Measurements from ENCODE around the gene ADPRM. TPM values are rescaled to one million over a fixed set of nuclear protein-coding genes. Genes with fewer than 3 reads are reported as not detected.

ADPRM gene
- total and polyA plus RNA-seq, 4 donors, result 3.7 to 10.8 (median 6.7) TPM

DNA sequence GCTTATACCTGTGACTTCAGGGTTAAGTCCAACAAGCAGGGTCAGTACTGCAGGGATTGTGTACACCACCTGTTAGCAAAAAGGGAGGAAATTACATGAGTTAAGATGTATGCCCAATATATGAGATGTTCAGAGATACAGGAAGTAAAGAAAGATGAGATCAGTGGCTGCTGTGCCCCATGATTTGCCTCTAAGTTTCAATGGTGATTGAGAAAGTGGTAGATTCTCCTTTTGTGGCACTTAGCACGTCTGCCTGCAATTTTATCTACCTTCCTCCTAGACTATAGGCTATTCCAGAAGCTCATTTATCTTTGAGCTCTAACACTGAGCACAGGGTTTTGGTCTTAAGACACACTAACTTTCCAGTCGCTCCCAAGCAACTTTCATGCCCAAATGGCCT is 28.8 kb downstream of the ADPRM start:
- H3K27ac ChIP-seq (ENCODE audit: low read depth in 1 of 2, low read length in 2 of 2), result peak overlapping the region; percentile 60 to 83
- no peaks in the 10 kb centered on the region for H3K9me3 ChIP-seq (ENCODE audit: control insufficient read depth in 4 of 4, low read length in 3 of 4)
- TF ChIP-seq RXRA (IDR thresholded peaks at IDR 0.05) (no peak), SP1 (IDR thresholded peaks at IDR 0.05) (no peak), NR2F2 (IDR thresholded peaks at IDR 0.05) (no peak), GABPA (IDR thresholded peaks at IDR 0.05 in 1 of 2, conservative IDR thresholded peaks at IDR 0.05 in 1 of 2) (no peak), EGR1 (IDR thresholded peaks at IDR 0.05; ENCODE audit: low read depth in 2 of 2) (no peak), TAF1 (conservative IDR thresholded peaks at IDR 0.05) (no peak)
- TF ChIP-seq, protein P1, sequence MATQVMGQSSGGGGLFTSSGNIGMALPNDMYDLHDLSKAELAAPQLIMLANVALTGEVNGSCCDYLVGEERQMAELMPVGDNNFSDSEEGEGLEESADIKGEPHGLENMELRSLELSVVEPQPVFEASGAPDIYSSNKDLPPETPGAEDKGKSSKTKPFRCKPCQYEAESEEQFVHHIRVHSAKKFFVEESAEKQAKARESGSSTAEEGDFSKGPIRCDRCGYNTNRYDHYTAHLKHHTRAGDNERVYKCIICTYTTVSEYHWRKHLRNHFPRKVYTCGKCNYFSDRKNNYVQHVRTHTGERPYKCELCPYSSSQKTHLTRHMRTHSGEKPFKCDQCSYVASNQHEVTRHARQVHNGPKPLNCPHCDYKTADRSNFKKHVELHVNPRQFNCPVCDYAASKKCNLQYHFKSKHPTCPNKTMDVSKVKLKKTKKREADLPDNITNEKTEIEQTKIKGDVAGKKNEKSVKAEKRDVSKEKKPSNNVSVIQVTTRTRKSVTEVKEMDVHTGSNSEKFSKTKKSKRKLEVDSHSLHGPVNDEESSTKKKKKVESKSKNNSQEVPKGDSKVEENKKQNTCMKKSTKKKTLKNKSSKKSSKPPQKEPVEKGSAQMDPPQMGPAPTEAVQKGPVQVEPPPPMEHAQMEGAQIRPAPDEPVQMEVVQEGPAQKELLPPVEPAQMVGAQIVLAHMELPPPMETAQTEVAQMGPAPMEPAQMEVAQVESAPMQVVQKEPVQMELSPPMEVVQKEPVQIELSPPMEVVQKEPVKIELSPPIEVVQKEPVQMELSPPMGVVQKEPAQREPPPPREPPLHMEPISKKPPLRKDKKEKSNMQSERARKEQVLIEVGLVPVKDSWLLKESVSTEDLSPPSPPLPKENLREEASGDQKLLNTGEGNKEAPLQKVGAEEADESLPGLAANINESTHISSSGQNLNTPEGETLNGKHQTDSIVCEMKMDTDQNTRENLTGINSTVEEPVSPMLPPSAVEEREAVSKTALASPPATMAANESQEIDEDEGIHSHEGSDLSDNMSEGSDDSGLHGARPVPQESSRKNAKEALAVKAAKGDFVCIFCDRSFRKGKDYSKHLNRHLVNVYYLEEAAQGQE (IDR thresholded peaks at IDR 0.05), result no peak
- peaks cover 2 to 52% (median 39%) of the 10 kb centered on the region in 4 donors for H3K4me1 ChIP-seq (ENCODE audit: control insufficient read depth in 4 of 4, insufficient read depth in 4 of 4, low read length in 3 of 4)
- no peak overlapping the region for H3K4me3 ChIP-seq (ENCODE audit: low read depth in 1 of 3, low read length in 3 of 3)
- 49% methylated on average over 2 of the region's 2 CpGs for WGBS
- H3K9ac ChIP-seq (ENCODE audit: low read depth in 1 of 2, low read length in 2 of 2), result no peak overlapping the region
- H3K36me3 ChIP-seq (ENCODE audit: control insufficient read depth in 4 of 4, insufficient read depth in 3 of 4, low read depth in 1 of 4, low read length in 3 of 4), result peaks cover 0 to 15% (median 3%) of the 10 kb centered on the region in 4 donors
- H3K27me3 ChIP-seq (ENCODE audit: control insufficient read depth in 4 of 4, insufficient read depth in 4 of 4, low read length in 3 of 4), result no peaks in the 10 kb centered on the region
- no peak for DNase-seq (ENCODE audit: low spot score)

DNA sequence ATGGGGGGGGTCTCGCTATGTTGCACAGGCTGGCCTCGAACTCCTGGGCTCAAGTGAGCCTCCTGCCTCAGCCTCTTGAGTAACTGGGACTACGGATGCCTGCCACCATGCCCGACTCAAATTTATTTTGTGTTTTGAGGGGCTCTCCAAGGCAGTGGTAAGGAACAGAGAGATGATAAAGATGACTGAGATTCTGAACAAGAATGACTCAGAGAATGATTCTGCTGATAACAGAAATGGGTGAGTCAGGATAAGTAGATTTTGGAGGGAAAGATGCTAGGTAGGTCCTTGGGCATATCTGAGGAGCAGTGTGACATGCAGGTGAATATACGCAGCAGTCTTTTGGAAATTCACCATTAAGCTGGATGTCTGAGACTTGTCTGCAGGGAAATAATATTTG is 29.8 kb downstream of the ADPRM start:
- H3K4me3 ChIP-seq (ENCODE audit: low read depth in 1 of 3, low read length in 3 of 3), result no peak overlapping the region
- no peak overlapping the region for H3K9ac ChIP-seq (ENCODE audit: low read depth in 1 of 2, low read length in 2 of 2)
- DNase-seq (ENCODE audit: low spot score), result no peak
- 76% methylated on average over 5 of the region's 5 CpGs for WGBS
- H3K36me3 ChIP-seq (ENCODE audit: control insufficient read depth in 4 of 4, insufficient read depth in 3 of 4, low read depth in 1 of 4, low read length in 3 of 4), result peaks cover 0 to 15% (median 3%) of the 10 kb centered on the region in 4 donors
- TF ChIP-seq EGR1 (IDR thresholded peaks at IDR 0.05; ENCODE audit: low read depth in 2 of 2), result no peak
- TF ChIP-seq YY1 (IDR thresholded peaks at IDR 0.05), result no peak
- TF ChIP-seq, protein P2, sequence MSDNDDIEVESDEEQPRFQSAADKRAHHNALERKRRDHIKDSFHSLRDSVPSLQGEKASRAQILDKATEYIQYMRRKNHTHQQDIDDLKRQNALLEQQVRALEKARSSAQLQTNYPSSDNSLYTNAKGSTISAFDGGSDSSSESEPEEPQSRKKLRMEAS (IDR thresholded peaks at IDR 0.05), result no peak
- TF ChIP-seq, protein P3, sequence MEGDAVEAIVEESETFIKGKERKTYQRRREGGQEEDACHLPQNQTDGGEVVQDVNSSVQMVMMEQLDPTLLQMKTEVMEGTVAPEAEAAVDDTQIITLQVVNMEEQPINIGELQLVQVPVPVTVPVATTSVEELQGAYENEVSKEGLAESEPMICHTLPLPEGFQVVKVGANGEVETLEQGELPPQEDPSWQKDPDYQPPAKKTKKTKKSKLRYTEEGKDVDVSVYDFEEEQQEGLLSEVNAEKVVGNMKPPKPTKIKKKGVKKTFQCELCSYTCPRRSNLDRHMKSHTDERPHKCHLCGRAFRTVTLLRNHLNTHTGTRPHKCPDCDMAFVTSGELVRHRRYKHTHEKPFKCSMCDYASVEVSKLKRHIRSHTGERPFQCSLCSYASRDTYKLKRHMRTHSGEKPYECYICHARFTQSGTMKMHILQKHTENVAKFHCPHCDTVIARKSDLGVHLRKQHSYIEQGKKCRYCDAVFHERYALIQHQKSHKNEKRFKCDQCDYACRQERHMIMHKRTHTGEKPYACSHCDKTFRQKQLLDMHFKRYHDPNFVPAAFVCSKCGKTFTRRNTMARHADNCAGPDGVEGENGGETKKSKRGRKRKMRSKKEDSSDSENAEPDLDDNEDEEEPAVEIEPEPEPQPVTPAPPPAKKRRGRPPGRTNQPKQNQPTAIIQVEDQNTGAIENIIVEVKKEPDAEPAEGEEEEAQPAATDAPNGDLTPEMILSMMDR (IDR thresholded peaks at IDR 0.05; ENCODE audit: low read depth, low read length, missing input control), result no peak
- no peak for TF ChIP-seq FOXA1 (IDR thresholded peaks at IDR 0.05)
- no peaks in the 10 kb centered on the region for H3K27me3 ChIP-seq (ENCODE audit: control insufficient read depth in 4 of 4, insufficient read depth in 4 of 4, low read length in 3 of 4)
- no peaks in the 10 kb centered on the region for H3K9me3 ChIP-seq (ENCODE audit: control insufficient read depth in 4 of 4, low read length in 3 of 4)
- H3K27ac ChIP-seq (ENCODE audit: low read depth in 1 of 2, low read length in 2 of 2), result no peak overlapping the region
- H3K4me1 ChIP-seq (ENCODE audit: control insufficient read depth in 4 of 4, insufficient read depth in 4 of 4, low read length in 3 of 4), result peaks cover 2 to 56% (median 42%) of the 10 kb centered on the region in 4 donors

DNA sequence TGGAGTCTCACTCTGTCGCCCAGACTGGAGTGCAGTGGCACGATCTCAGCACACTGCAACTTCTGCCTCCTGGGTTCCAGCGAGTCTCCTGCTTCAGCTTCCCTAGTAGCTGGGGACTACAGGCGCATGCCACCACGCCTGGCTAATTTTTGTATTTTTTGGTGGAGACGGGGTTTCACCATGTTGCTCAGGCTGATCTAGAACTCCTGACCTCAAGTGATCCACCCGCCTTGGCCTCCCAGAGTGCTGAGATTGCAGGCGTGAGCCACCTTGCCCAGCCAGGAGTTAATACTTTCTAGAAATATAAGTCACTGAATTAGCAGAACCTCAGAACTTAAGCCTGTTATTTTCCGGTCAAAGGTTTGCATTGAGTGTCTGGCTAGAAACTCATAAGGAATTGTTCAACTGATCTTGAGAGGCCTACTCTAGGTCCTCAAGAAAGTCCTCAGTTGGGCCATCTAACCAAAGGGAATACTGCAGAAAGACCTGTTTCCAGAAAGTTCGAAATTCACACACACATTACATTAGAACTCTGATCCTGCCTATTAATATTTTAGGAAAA is 31.0 kb downstream of the ADPRM start:
- Histone ChIP-seq H3K9ac (ENCODE audit: low read depth in 1 of 2, low read length in 2 of 2) (peak overlapping the region; percentile 82 to 86), H3K36me3 (ENCODE audit: control insufficient read depth in 4 of 4, insufficient read depth in 3 of 4, low read depth in 1 of 4, low read length in 3 of 4) (peaks cover 0 to 9% (median 0%) of the 10 kb centered on the region in 4 donors), H3K27me3 (ENCODE audit: control insufficient read depth in 4 of 4, insufficient read depth in 4 of 4, low read length in 3 of 4) (no peaks in the 10 kb centered on the region), H3K9me3 (ENCODE audit: control insufficient read depth in 4 of 4, low read length in 3 of 4) (no peaks in the 10 kb centered on the region), H3K4me1 (ENCODE audit: control insufficient read depth in 4 of 4, insufficient read depth in 4 of 4, low read length in 3 of 4) (peaks cover 2 to 56% (median 42%) of the 10 kb centered on the region in 4 donors), H3K27ac (ENCODE audit: low read depth in 1 of 2, low read length in 2 of 2) (peak overlapping the region; percentile 97 to 98), H3K4me3 (ENCODE audit: low read depth in 1 of 3, low read length in 3 of 3) (peak overlapping the region; percentile 54 to 66 (median 60))
- no peak for DNase-seq (ENCODE audit: low spot score)
- 80% methylated on average over 10 of the region's 10 CpGs for WGBS
- TF ChIP-seq YY1 (IDR thresholded peaks at IDR 0.05) (no peak), SP1 (IDR thresholded peaks at IDR 0.05) (no peak), FOXA2 (IDR thresholded peaks at IDR 0.05) (no peak), EGR1 (IDR thresholded peaks at IDR 0.05; ENCODE audit: low read depth in 2 of 2) (no peak), HNF4A (conservative IDR thresholded peaks at IDR 0.05) (no peak), RXRA (IDR thresholded peaks at IDR 0.05) (no peak), HNF4G (IDR thresholded peaks at IDR 0.05) (no peak), TAF1 (conservative IDR thresholded peaks at IDR 0.05) (no peak)
- TF ChIP-seq, protein P3 (IDR thresholded peaks at IDR 0.05; ENCODE audit: low read depth, low read length, missing input control), result no peak
- TF ChIP-seq, protein P4, sequence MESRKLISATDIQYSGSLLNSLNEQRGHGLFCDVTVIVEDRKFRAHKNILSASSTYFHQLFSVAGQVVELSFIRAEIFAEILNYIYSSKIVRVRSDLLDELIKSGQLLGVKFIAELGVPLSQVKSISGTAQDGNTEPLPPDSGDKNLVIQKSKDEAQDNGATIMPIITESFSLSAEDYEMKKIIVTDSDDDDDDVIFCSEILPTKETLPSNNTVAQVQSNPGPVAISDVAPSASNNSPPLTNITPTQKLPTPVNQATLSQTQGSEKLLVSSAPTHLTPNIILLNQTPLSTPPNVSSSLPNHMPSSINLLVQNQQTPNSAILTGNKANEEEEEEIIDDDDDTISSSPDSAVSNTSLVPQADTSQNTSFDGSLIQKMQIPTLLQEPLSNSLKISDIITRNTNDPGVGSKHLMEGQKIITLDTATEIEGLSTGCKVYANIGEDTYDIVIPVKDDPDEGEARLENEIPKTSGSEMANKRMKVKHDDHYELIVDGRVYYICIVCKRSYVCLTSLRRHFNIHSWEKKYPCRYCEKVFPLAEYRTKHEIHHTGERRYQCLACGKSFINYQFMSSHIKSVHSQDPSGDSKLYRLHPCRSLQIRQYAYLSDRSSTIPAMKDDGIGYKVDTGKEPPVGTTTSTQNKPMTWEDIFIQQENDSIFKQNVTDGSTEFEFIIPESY (IDR thresholded peaks at IDR 0.05), result no peak

Data from liver (tissue), 9 donors.